ENCODE results near the gene EPHB4. TPM values are rescaled to one million over a fixed set of nuclear protein-coding genes. Genes with fewer than 3 reads are reported as not detected.

Gene EPHB4
- polyA plus RNA-seq (2012; ENCODE audit: insufficient read depth, insufficient read length, low read depth), result 3.9 TPM

GRCh38 chr7:100827330-100828226 lies at the start of gene EPHB4:
EPHB4 (minus strand) TSS chr7:100827523; CDS start chr7:100827030, 493 bp downstream.
- TF ChIP-seq CTCF (IDR thresholded peaks at IDR 0.05; ENCODE audit: low read depth, low read length), result peak; percentile 39
- Histone ChIP-seq H3K4me3 (ENCODE audit: low read depth, low read length) (peak within 1 kb of the TSS; percentile 51), H3K9me3 (no peaks in the 10 kb centered on the region), H3K4me1 (no peaks in the 10 kb centered on the region), H3K36me3 (no peaks in the 10 kb centered on the region), H3K27me3 (peaks cover 68% of the 10 kb centered on the region)
- DNase-seq, result peak; percentile 59

GRCh38 chr7:100875356-100875751 lies 48.0 kb upstream of the EPHB4 start:
- Histone ChIP-seq H3K27me3 (no peaks in the 10 kb centered on the region), H3K36me3 (peaks cover 41% of the 10 kb centered on the region), H3K9me3 (no peaks in the 10 kb centered on the region), H3K4me1 (peaks cover 6% of the 10 kb centered on the region; the same call in 1 of the 2 replicates), H3K4me3 (ENCODE audit: low read depth, low read length) (peak overlapping the region; percentile 98)
- no peak for DNase-seq
- TF ChIP-seq CTCF (IDR thresholded peaks at IDR 0.05; ENCODE audit: low read depth, low read length), result no peak

- peak; percentile 99 for DNase-seq
- H3K27me3 ChIP-seq, result no peaks in the 10 kb centered on the region
- H3K4me3 ChIP-seq (ENCODE audit: low read depth, low read length), result peak within 1 kb of the TSS; percentile 98
- no peaks in the 10 kb centered on the region for H3K9me3 ChIP-seq
- peaks cover 6% of the 10 kb centered on the region; the same call in 1 of the 2 replicates for H3K4me1 ChIP-seq
- TF ChIP-seq CTCF (IDR thresholded peaks at IDR 0.05; ENCODE audit: low read depth, low read length), result peak; percentile 24
- H3K36me3 ChIP-seq, result peaks cover 35% of the 10 kb centered on the region
These were observed 47.4 kb upstream of the EPHB4 start, which contains the start of gene SRRT for GRCh38 chr7:100874577-100875355. SRRT (plus strand) TSS chr7:100875103; CDS start chr7:100875591, 488 bp downstream.

GRCh38 chr7:100874300-100874576 lies 46.9 kb upstream of the EPHB4 start:
- peaks cover 30% of the 10 kb centered on the region for H3K36me3 ChIP-seq

GRCh38 chr7:100873599-100874299 lies 46.4 kb upstream of the EPHB4 start:
- peaks cover 6% of the 10 kb centered on the region; the same call in 1 of the 2 replicates for H3K4me1 ChIP-seq
- H3K9me3 ChIP-seq, result no peaks in the 10 kb centered on the region
- no peak for TF ChIP-seq CTCF (IDR thresholded peaks at IDR 0.05; ENCODE audit: low read depth, low read length)
- no peak for DNase-seq
- peak overlapping the region; percentile 98 for H3K4me3 ChIP-seq (ENCODE audit: low read depth, low read length)
- H3K27me3 ChIP-seq, result no peaks in the 10 kb centered on the region
- H3K36me3 ChIP-seq, result peaks cover 25% of the 10 kb centered on the region

More at GRCh38 chr7:100874300-100874576, 46.9 kb upstream of the EPHB4 start:
- H3K4me1 ChIP-seq, result peaks cover 6% of the 10 kb centered on the region; the same call in 1 of the 2 replicates
- DNase-seq, result no peak
- H3K9me3 ChIP-seq, result no peaks in the 10 kb centered on the region
- no peaks in the 10 kb centered on the region for H3K27me3 ChIP-seq
- peak overlapping the region; percentile 98 for H3K4me3 ChIP-seq (ENCODE audit: low read depth, low read length)
- no peak for TF ChIP-seq CTCF (IDR thresholded peaks at IDR 0.05; ENCODE audit: low read depth, low read length)

Data from BE2C (cell line).